GM12864 (cell line): ENCODE measurements around the gene DENND5B.
"Not testable (repeated sequence)": the region's sequence is repeated elsewhere in the genome, so short reads cannot be mapped to it uniquely, and the experiment has no call there.

ENCODE experiments used
- DNase-seq: peaks from one replicate; pipeline ENCODE4 v3.0.0-alpha.2; 2011; ENCODE audit warnings: low read depth
- H3K4me3 ChIP-seq: 2 replicates; pipeline ENCODE4 v1.5.1; 2011; ENCODE audit warnings: mild to moderate bottlenecking, low read depth, low read length, control low read depth
- CTCF ChIP-seq: IDR thresholded peaks from 2 replicates; pipeline ENCODE4 v1.5.1; 2011; ENCODE audit warnings: low read depth, mild to moderate bottlenecking, moderate library complexity, low read length, control low read depth, inconsistent platforms; ENCODE audit errors: missing control alignments

DENND5B gene

DNA sequence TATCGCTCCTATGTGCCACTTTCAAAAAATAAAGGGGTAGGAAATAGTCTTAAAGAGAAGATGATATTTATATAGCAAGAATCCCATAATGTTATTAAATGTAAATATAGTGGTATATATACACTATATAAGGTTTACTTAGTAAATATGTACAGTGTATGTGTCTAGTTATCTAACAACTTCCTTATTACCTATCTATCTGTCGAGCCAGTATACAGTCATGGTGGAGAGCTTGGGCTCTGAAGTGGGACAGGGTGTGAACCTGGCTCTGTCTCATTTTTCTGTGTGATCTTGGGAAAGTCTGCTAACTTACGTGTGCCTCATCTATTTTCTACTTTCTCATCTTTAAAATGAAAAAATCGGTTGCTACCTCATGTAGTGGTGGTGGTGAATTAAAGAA, 202.2 kb downstream of the DENND5B start:
- no peak for DNase-seq
- no peak overlapping the region for H3K4me3 ChIP-seq
- no peak for TF ChIP-seq CTCF

GRCh38 chr12:31387466-31387865, 203.5 kb downstream of the DENND5B start:
- H3K4me3 ChIP-seq, result no peak overlapping the region
- DNase-seq, result no peak
- no peak for TF ChIP-seq CTCF

- H3K4me3 ChIP-seq, result no peak overlapping the region
These were observed 203.9 kb downstream of the DENND5B start for GRCh38 chr12:31387011-31387410.

GRCh38 chr12:31386364-31386777, 204.6 kb downstream of the DENND5B start:
- H3K4me3 ChIP-seq, result no peak overlapping the region
- no peak for TF ChIP-seq CTCF
- no peak for DNase-seq

More at GRCh38 chr12:31387011-31387410, 203.9 kb downstream of the DENND5B start:
- no peak for TF ChIP-seq CTCF
- no peak for DNase-seq

GRCh38 chr12:31377210-31377609, 213.7 kb downstream of the DENND5B start:
- not testable (repeated sequence) for H3K4me3 ChIP-seq, DNase-seq

DNA sequence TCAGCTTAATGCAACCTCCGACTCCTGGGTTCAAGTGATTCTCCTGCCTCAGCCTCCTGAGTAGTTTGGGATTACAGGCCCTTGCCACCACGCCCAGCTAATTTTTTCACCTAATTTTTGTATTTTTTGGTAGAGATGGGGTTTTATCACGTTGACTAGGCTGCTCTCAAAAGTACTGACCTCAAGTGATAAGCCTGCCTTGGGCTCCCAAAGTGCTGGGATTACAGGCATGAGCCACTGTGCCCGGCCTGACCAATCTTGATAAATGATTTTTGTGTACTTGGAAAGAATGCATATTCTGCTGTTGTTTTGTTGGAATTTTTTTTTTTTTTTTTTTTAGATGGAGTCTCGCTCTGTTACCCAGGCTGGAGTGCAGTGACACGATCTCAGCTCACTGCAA, 215.5 kb downstream of the DENND5B start:
- H3K4me3 ChIP-seq, DNase-seq: not testable (repeated sequence)

DNA sequence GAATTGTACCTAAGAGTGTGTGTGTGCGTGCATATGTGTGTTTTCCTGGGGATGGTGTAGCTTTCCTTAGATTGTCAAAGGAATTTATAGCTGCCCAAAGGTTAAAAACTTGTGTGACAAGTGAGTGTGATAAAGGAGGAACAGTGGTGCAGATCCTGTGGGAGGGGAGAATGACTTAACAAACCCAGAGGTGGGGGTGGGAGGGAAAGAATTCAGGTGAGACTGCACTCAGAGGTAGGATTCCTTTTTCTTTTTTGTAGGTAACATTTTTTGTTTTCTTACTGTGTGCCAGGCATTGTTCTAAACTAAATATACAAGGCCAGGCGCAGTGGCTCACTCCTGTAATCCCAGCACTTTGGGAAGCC, 219.7 kb downstream of the DENND5B start:
- H3K4me3 ChIP-seq, result no peak overlapping the region
- no peak for DNase-seq
- no peak for TF ChIP-seq CTCF

- no peak overlapping the region for H3K4me3 ChIP-seq
- TF ChIP-seq CTCF, result no peak
- no peak for DNase-seq
These were observed 220.2 kb downstream of the DENND5B start for GRCh38 chr12:31370531-31371255.
